ENCODE results near the gene GRID1.

DNA sequence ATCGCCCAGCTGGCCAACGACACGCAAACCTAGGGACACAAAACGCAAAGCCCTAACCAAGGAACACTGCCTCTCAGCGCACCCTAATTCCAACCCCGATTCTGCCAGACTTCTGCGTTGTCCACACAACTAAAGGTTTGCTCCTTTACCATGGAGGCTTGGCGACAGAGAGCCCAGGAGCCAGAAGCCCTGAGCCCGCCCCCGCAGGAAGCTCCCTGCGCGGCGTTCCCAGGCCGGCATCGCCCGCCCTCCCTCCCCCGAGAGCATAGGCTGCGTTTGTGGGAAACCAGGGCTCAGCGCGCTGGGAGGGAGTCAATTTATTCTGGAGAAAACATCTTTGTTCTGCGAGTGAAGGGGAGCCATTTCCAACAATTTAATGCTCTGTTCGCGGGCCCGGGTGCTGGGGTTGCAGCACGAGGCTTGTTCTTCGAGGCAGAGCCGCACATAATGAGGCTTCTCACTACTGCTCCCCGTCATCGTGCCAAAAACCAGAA lies 103.9 kb downstream of the GRID1 start:
- TF ChIP-seq EZH2 (optimal IDR thresholded peaks at IDR 0.05; ENCODE audit: low read depth, low read length) = no peak
- TF ChIP-seq, protein P1, sequence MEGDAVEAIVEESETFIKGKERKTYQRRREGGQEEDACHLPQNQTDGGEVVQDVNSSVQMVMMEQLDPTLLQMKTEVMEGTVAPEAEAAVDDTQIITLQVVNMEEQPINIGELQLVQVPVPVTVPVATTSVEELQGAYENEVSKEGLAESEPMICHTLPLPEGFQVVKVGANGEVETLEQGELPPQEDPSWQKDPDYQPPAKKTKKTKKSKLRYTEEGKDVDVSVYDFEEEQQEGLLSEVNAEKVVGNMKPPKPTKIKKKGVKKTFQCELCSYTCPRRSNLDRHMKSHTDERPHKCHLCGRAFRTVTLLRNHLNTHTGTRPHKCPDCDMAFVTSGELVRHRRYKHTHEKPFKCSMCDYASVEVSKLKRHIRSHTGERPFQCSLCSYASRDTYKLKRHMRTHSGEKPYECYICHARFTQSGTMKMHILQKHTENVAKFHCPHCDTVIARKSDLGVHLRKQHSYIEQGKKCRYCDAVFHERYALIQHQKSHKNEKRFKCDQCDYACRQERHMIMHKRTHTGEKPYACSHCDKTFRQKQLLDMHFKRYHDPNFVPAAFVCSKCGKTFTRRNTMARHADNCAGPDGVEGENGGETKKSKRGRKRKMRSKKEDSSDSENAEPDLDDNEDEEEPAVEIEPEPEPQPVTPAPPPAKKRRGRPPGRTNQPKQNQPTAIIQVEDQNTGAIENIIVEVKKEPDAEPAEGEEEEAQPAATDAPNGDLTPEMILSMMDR (IDR thresholded peaks at IDR 0.05; ENCODE audit: low read length) = no peak
